Effector CD8-positive, alpha-beta T cell (primary cell): Measurements from ENCODE around the gene VPS35.
"Not testable (repeated sequence)": the region's sequence is repeated elsewhere in the genome, so short reads cannot be mapped to it uniquely, and the experiment has no call there.

Experiments used
- DNase-seq: peaks from one replicate; lab custom pipeline; 2025; lab: John Stamatoyannopoulos, UW

VPS35 gene

DNA sequence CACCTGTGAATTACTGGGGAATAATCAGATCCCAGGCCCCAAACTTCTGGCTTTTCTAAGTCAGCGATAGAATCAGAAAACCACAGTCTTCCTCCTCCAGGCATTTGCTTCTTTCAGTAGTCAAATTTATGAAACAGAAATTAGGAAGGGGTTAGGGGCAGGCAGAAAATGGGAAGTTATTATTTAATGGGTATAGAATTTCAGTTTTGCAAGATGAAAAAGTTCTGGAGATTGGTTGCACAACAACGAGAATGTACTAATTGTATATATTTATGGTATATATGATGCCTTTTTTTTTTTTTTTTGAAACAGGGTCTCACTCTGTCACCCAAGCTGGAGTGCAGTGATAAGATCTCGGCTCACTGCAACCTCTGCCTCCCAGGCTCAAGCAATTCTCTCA is 23.9 kb upstream of the VPS35 start:
- no peak for DNase-seq

DNA sequence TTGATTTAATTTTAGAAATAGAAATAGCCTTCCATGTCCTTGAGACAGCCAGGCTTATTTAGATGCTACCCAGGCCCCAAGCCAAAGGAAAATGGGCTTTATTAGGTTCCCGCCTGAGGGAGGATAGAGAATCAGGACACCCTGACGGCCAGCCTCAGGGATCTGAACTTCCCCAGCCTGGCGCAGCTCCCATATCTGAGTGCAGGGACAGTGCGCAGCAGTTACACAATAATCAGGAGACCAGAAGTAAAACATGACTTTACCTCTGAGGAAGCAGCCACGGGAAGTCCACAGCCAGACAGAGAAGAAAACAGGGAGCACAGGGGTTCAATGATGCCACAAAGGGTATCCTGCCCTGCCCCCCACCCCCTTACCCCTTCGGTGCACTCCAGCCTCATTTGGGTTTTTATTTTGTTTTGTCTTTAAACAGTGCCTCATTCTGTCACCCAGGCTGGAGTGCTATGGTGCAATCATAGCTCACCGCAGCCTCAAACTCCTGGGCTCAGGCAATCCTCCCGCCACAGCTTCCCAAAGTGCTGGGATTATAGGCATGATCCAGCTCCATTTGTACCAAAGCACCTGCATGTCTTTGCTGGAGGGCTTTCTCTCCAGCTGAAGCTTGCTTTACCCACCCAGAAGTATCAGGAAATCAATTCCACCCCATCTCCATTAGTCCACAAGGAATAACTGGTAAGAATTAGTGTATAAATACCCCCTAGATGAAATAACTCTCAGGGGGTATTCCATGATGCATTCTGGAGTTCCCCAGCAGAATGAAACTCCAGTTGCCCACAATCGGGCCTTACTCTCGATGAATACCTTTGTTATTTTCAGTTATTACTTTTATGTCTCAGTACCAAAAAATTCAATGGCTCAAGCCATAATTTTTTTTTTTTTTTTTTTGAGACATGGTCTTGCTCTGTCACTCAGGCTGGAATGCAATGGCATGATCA is 22.4 kb upstream of the VPS35 start:
- DNase-seq = no peak

DNA sequence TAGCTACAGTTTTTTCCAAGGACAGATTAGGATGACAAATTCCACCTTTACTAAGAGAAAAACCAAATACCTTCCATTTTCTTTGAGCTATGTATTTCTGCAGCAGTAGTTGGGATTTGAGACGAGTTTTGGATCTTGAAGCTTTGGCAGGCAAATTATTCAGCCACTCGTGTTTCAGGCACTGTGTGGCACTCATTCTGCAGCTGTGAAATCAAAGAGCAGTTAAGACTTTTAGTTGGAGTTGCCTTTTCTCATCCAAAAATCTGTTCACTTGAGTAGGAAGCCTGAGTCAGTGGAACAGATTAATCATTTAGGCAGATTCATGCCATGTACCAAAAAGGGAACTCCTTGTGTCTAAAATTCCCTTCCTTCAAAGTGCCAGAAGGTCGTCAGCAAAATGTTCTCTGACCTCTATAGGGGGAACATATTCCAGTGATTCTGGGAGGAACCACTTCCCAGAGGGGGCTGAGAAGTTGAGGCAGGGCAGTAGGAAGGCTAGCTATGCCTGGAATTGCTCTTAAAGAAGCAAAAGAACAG is 20.6 kb upstream of the VPS35 start:
- DNase-seq = no peak

DNA sequence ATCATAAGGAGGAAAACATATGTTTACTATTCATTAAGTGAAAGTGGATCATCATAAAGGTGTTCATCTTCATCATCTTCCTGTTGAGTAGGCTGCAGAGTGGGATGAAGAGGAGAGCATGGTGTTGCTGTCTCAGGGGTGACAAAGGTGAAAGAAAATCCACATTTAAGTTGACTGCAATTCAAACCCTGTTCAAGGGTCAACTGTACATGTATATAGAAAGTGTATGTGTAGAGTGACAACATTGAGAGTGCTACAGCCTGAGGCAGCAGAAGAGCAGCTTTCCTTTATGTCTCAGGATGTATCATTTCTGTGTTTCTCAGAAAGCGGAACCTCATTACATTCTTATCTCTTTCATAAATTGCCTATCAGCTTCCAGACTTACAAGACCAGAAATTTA is 17.7 kb upstream of the VPS35 start:
- no peak for DNase-seq

DNA sequence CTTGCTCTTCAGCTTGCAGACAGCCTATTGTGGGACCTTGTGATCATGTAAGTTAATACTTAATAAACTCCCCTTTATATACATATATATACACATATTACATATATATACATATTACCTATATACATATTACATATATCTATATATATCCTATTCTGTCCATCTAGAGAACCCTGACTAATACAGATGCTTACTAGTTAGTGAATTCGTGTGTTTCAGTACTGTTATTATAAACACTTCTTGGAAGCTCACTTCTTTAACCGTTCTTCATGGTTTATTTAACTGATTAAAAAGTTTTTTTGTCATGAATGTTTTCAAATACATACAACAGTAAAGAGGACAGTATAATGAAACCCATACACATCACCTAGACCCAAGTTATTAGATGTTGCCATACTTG is 13.1 kb upstream of the VPS35 start:
- no peak for DNase-seq

DNA sequence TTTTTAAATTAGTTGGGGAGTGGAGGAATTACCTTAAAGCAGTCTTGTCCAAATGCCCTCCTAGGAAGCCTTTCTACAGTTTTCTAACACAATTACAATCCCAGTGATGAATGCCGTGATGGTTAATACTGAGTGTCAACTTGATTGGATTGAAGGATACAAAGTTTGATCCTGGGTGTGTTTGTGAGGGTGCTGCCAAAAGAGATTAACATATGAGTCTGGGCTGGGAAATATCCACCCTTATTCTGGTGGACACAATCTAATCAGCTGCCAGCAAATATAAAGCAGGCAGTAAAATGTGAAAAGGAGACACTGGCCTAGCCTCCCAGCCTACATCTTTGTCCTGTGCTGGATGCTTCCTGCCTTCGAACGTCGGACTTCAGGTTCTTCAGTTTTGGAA is 12.6 kb upstream of the VPS35 start:
- DNase-seq = no peak

DNA sequence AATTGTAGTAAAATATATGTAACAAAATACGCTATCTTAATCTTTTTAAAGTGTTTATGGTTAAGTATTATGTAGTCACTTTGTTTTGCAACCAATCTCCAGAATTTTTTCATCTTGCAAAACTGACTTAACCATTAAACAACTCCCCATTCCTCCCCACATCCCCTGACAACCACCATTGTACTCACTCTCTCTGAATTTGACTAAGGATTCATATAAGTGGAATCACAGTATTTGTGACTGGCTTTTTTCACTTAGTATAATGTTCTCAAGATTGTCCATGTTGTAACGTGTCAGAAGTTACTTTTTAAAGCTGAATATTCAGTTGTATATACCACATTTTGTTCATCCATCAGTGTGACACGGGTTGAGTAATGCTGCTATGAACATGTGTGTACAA is 11.1 kb upstream of the VPS35 start:
- no peak for DNase-seq

DNA sequence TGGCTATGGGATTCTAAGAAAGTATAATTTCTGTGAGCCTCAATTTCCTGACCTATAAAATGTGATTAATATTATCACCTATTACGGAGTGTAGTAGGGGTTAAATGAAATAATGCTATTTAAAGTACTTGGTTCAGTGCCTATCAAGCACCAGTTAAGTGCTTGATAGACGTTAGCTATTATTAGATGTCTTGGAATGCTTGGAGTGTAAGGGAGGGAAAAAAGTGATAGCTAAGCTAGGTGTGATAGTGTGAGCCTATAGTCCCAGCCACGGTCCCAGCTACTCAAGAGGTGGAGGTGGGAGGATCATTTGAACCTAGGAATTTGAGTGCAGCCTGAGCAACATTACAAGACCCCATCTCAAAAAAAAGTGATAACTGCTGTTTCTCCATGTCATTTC is 8.0 kb upstream of the VPS35 start:
- no peak for DNase-seq

DNA sequence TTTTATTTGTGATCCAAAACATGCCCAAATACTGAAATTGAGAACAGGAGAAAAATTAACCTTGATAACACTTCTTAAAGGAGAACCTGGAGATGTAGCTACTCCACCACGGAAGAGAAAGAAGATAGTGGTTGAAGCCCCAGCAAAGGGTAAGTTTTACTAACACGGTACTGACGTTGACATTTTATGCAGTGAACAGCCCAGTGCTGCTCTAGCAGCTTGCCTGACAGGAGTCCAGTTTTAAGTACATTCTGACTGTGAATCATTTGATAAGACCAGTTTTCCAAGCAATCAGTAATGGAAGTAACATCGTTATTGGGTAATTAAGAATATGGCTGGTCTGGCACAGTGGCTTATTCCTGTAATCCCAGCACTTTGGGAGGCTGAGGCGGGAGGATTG is 7.0 kb upstream of the VPS35 start:
- DNase-seq = no peak

DNA sequence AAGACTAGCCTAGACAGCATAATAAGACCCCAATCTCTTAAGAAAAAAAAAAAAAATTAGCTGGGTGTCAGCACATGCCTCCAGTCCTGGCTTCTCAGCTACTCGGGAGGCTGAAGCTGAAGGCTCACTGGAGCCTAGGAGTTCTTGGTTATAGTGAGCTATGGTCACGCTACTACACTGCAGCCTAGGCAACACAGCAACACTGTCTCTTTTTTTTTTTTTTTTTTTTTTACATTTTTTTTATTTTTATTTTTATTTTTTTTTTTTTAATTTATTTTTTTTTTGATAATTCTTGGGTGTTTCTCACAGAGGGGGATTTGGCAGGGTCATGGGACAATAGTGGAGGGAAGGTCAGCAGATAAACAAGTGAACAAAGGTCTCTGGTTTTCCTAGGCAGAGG is 4.6 kb upstream of the VPS35 start:
- DNase-seq = no peak

DNA sequence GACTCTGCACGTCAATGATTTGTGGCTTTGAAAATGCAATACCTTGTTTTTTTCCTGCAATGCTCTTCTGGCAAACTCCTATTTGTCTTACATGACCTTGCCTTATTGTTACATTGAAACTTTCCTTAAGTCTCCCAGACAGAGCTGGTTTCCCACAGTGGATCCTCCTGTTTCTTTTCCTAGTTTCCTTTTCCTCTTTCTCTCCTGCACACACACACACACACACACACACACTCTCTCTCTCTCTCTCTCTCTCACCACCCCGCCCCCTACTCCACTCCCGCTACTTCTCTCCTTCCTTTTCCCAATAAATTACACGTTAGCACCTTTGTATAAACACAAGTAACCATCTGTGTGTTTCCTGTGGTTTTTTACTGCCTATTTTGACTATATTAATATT is 2.7 kb upstream of the VPS35 start:
- DNase-seq = no peak

DNA sequence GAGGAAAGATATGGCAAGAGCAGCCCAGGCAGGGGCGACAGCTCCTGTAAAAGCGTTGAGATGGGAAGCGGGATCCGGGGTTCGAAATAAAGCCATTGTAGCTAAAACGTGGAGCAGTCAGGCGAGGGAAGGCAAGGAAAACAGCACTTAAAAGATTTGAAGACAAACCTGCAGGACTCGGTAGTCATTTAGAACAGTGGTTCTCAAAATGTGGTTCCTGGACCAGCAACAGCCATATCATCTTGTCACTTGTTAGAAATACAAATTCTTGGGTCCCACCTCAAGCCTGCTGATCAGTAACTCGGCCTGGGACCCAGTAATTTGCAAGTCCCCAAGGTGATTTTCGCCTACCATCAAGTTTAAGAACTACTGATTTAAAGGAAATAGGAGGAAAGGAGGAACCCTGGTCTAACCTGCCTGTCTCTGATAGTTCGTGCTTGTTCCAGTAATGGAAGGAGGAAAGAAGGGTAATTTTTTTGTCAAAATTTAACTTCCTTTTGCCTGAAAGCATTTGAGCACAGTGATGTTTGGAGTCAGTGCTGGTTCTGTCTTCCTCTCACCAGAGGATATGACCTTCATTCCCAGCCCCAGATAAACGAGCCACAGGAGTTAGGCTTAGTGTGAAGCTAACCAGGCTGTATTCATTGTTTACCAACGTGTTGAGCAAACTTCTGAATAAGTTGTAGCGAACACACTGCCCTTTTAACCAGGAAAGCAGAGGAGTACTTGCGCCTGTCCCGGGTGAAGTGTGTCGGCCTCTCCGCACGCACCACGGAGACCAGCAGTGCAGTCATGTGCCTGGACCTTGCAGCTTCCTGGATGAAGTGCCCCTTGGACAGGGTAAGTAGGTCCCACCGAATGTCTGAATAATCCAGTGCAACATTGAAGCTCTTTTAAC is 1.6 kb upstream of the VPS35 start:
- DNase-seq = no peak

DNA sequence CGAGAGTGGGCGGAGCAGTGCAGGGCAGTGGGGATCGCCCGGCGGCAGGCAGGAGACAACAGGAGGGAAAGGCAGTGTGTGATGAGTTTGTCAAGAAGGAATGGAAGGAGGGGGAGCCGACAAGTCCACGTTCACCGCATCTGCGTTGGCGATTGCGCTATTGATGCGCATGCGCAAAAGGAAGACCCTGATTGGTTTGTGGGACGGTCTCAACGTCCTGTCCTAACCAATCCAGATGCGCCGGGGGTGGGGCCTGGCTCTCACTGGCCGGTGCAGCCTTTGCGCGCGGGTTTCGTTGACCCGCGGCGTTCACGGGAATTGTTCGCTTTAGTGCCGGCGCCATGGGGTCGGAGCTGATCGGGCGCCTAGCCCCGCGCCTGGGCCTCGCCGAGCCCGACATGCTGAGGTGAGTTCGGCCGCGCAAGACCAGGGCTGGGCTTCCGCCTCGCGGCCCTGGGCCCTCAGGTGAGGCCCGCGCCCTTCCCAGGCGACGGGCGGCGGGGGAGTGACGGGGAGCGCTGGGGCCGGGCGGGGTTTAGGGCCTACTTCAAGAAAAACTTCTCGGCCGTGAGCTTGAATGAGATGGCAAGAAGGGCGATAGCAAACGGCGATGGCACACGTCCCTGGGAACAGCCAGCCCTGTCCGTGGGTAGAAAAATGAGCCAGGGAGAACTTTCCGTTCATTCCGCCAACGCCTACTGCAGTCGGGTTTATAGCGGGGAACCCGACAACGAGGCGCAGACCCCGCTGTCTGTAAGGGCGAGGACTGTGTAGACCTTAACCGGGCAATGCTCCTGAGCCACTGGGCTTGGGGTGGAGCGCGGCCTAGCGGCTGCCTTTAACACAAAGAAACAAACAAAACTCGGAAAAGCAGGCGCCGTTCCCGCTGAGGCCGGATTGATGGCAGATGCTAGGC is 645 bp upstream of the VPS35 start, which contains the start of gene ORC6:
Gene ORC6 (plus strand): TSS at position 295 of the 916 bp plus-strand sequence. CDS start 47 bp downstream, at position 342.
- DNase-seq = peak; percentile 95

DNA sequence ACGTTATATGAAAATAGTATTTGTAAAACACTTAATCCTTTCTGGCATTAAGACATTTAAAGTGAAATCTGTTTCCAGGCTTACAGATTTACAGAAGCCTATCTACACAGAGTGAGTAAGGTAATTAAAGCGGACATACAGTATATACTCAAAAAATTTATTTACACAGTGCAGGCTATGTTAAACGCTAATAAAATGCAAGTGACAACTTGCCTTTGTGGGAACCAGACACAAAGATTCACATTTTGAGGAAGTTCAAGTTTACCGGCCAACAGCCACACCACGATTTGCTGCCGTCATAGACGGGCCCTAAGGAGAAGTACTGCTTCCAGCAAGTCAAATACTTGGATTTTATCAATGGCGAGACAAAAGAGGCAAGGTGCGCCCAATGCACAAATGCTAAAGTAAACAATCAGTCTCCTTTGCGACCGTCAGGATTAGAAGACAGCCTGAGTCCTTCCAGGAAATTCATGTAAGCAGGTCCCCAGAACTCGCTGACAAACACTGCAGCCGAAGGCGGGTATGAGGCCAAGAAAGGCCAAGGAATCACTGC is 801 bp downstream of the VPS35 start:
- DNase-seq = no peak

DNA sequence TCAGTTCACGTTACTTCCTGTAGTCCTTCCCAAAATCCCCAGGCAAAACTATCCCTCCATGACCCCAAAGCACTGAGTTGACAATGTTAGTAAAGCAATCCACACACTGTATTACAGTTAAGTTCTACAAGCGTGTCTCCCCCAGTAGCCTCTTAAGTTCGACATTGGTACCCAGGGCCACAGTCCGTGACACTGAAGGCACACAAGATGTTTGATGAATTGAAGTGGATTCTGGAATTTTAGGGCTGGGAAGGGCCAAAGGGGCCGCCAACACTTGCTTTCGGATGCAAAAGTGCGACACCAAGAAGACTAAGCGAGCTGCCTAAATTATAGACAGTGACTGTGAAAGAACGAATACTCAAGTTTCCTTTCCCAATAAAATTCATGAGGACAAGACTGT is 1.5 kb downstream of the VPS35 start:
- no peak for DNase-seq

DNA sequence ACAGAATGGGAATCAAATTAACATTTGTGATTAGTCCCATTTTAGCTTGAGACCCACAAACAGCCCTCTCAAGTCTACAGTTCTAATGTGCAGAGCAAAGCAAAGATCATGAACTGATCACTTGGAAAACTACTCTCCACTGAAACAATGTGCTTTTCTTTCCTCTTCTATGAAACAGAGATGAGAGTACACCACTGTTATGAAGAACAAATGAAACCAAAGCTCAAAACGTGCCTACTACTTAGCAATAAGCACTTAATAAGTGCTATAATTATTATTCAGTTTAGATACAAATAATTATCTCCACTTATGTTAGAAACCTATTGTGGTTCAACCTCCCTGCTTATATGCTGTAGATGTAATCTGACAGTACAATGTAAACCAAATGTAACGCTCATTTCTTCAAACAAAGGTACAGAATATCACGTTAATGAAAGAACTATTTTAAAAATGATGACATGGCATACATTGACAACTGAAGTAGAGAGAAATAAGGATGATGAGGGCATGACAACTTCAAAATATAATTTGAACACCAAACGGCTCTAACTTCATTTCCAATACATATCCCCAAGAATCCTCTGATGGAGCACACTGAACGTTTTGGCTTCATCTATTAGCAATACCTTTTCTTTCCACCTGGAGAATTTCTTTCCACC is 2.0 kb downstream of the VPS35 start:
- no peak for DNase-seq

DNA sequence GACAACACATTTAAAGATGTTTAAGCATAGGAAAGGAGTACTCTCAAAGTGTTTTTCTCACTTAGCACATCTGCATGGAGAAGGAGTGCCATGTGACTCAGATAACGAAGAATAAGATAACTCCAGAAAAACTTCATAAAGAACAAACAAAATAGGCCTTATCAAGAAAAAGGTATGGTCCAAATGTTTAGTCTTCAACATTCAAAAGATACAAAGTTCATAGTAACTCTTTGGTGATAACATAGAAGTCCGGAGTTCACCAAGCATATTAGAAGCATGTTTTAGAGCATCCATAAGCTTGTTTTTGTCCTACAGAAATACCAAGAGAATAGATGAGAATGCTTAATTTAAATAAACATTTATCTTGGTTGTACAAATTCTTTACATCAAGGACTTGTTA is 7.1 kb downstream of the VPS35 start:
- DNase-seq = not testable (repeated sequence)

DNA sequence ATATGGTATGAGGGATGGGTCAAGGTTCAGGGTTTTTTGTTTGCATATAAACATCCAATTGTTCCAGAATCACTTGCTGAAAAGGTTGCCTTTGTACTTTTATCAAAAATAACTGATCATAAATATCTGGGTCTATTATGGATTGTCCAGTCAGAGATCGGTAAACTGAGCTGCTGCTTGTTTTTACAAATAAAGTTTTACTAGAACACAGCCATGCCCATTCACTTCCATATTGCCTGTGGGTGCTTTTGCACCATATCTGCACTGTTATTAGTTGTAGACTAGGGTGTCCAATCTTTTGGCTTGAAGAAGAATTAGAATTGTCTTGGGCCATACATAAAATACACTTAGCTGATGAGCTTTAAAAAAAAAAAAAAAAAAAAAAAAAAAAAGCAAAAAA is 11.0 kb downstream of the VPS35 start:
- DNase-seq = not testable (repeated sequence)

DNA sequence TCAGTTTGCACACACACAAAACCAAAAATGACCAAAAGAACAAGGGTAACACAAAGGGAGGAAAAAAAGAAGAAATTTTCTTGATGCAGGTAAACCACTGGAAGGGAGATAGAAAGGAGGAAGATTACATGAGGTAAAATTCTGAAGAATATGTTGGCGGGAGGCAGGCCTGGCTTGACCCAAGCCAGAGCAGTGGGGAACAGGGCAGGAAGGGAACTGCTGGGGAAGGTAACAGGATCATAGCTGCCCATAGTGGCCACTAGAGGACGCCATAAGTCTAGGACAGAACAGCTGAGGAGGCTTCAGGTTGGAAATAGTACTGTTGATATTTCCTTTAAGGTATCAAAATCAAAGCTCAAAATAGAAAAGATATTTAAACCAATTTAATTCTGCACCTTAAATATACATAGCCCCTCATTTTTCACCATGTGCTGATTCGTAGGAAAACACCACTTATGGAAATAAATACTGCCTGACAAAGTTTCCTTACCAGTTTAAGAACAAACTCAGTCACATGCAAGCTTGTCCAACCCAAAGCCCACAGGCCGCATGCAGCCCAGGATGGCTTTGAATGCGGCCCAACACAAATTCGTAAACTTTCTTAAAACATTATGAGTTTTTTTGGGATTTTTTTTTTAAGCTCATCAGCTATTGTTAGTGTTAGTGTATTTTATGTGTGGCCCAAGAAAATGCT is 15.5 kb downstream of the VPS35 start:
- DNase-seq = peak; percentile 7

DNA sequence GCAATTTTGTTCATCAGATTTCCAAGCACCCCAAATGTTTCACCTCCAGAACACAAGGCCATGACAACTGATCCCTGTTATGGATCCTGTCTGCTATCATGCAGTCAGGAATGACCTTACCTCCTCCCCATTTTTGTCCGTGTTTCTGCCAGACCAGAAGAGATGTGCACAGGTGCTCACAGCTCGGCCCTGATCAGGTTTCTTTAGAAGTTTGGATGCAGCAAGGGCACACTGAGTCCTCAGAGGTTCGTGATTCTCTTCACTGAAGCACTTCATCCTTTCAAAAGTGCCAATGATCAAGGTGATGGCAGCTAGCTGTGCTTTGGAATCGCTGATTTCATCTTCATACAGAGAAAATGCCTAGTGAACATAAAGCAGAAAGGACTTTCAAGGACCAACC is 26.9 kb downstream of the VPS35 start:
- DNase-seq = no peak
